H9 (cell line): Measurements from ENCODE around the gene ANAPC1. TPM values are rescaled to one million over a fixed set of nuclear protein-coding genes. Genes with fewer than 3 reads are reported as not detected.

Experiments used
- DNase-seq: peaks from one replicate; pipeline ENCODE4 v3.0.0-alpha.2; 2017
- H2AFZ ChIP-seq: one replicate; pipeline ENCODE4 v1.6.1; 2013; ENCODE audit warnings: mild to moderate bottlenecking, low read length, control low read depth, moderate library complexity
- H2AK5ac ChIP-seq: 2 replicates; pipeline ENCODE4 v1.6.1; 2013; ENCODE audit warnings: low read length, control low read depth, mixed read lengths; ENCODE audit not compliant: insufficient read length
- H2BK120ac ChIP-seq: one replicate; pipeline ENCODE4 v1.6.1; 2013; ENCODE audit warnings: low read depth, mild to moderate bottlenecking, low read length, control low read depth, inconsistent platforms; ENCODE audit not compliant: poor library complexity, severe bottlenecking
- H2BK12ac ChIP-seq: 2 replicates; pipeline ENCODE4 v1.6.1; 2013; ENCODE audit warnings: low read length, control low read depth, mixed read lengths, low read depth; ENCODE audit not compliant: insufficient read length
- H2BK15ac ChIP-seq: 2 replicates; pipeline ENCODE4 v1.6.1; 2013; ENCODE audit warnings: low read depth, low read length, control low read depth
- H2BK20ac ChIP-seq: one replicate; pipeline ENCODE4 v1.6.1; 2013; ENCODE audit warnings: low read depth, mild to moderate bottlenecking, low read length, control low read depth, inconsistent platforms; ENCODE audit not compliant: poor library complexity, severe bottlenecking
- H2BK5ac ChIP-seq: 2 replicates; pipeline ENCODE4 v1.6.1; 2013; ENCODE audit warnings: low read length, control low read depth, mixed read lengths; ENCODE audit not compliant: insufficient read length
- H3K14ac ChIP-seq: 2 replicates; pipeline ENCODE4 v1.6.1; 2013; ENCODE audit warnings: low read length, control low read depth; ENCODE audit not compliant: insufficient read depth
- H3K18ac ChIP-seq: 2 replicates; pipeline ENCODE4 v1.6.1; 2013; ENCODE audit warnings: low read depth, mild to moderate bottlenecking, mixed read lengths, low read length, control low read depth; ENCODE audit not compliant: insufficient read length
- H3K23ac ChIP-seq: 2 replicates; pipeline ENCODE4 v1.6.1; 2013; ENCODE audit warnings: low read length, control low read depth, mixed read lengths, low read depth; ENCODE audit not compliant: insufficient read length
- H3K23me2 ChIP-seq: 2 replicates; pipeline ENCODE4 v1.6.1; 2013; ENCODE audit warnings: low read depth, mild to moderate bottlenecking, mixed read lengths, low read length, control low read depth; ENCODE audit not compliant: insufficient read length, poor library complexity, severe bottlenecking
- H3K27ac ChIP-seq: 2 replicates; pipeline ENCODE4 v1.5.1; 2013; ENCODE audit warnings: low read length, control low read depth, mixed read lengths, low read depth; ENCODE audit not compliant: insufficient read length
- H3K27me3 ChIP-seq: 2 replicates; pipeline ENCODE4 v1.6.1; 2013; ENCODE audit warnings: low read length, control low read depth, inconsistent platforms; ENCODE audit not compliant: insufficient read depth
- H3K4ac ChIP-seq: 2 replicates; pipeline ENCODE4 v1.6.1; 2013; ENCODE audit warnings: low read depth, mild to moderate bottlenecking, control low read depth, inconsistent platforms, low read length, moderate library complexity
- H3K4me1 ChIP-seq: 2 replicates; pipeline ENCODE4 v1.6.1; 2013; ENCODE audit warnings: low read length, control low read depth, inconsistent platforms; ENCODE audit not compliant: insufficient read depth
- H3K4me2 ChIP-seq: 2 replicates; pipeline ENCODE4 v1.6.1; 2013; ENCODE audit warnings: low read length, control low read depth, mixed read lengths; ENCODE audit not compliant: insufficient read length, insufficient read depth
- H3K56ac ChIP-seq: 2 replicates; pipeline ENCODE4 v1.6.1; 2013; ENCODE audit warnings: low read depth, mild to moderate bottlenecking, mixed read lengths, low read length, control low read depth; ENCODE audit not compliant: insufficient read length
- H3K79me1 ChIP-seq: 2 replicates; pipeline ENCODE4 v1.6.1; 2013; ENCODE audit warnings: low read depth, mild to moderate bottlenecking, moderate library complexity, low read length, control low read depth, inconsistent platforms; ENCODE audit not compliant: insufficient read depth, poor library complexity, severe bottlenecking
- H3K79me2 ChIP-seq: 2 replicates; pipeline ENCODE4 v1.6.1; 2013; ENCODE audit warnings: low read length, control low read depth, inconsistent platforms; ENCODE audit not compliant: insufficient read depth
- H3K9ac ChIP-seq: 2 replicates; pipeline ENCODE4 v1.6.1; 2013; ENCODE audit warnings: low read length, control low read depth, mixed read lengths; ENCODE audit not compliant: insufficient read length; ENCODE audit errors: extremely low read depth
- H3K9me3 ChIP-seq: one replicate; pipeline ENCODE4 v1.6.1; 2013; ENCODE audit warnings: low read depth, low read length, inconsistent platforms; ENCODE audit not compliant: control insufficient read depth
- H3T11ph ChIP-seq: one replicate; pipeline ENCODE4 v1.6.1; 2013; ENCODE audit warnings: mild to moderate bottlenecking, low read length, control low read depth, inconsistent platforms
- H4K20me1 ChIP-seq: one replicate; pipeline ENCODE4 v1.6.1; 2013; ENCODE audit not compliant: control insufficient read depth, insufficient read length, insufficient read depth
- H4K5ac ChIP-seq: 2 replicates; pipeline ENCODE4 v1.6.1; 2013; ENCODE audit warnings: low read depth, mild to moderate bottlenecking, mixed read lengths, low read length, control low read depth; ENCODE audit not compliant: insufficient read length
- H4K8ac ChIP-seq: replicated peaks from 2 replicates; pipeline ENCODE4 v1.6.1; 2013; ENCODE audit warnings: low read length, control low read depth, mixed read lengths, low read depth; ENCODE audit not compliant: insufficient read length
- H4K91ac ChIP-seq: 2 replicates; pipeline ENCODE4 v1.6.1; 2013; ENCODE audit warnings: low read depth, mild to moderate bottlenecking, moderate library complexity, mixed read lengths, low read length, control low read depth; ENCODE audit not compliant: insufficient read length
- H3K27ac Mint-ChIP-seq, 3 experiments: 2 replicates in 2 of 3; 3 replicates in 1 of 3; pipeline ENCODE4 v1.8.0; 2020 to 2021; ENCODE audit warnings: mixed read lengths in 3 of 3, mild to moderate bottlenecking in 1 of 3, moderate library complexity in 1 of 3
- H3K27me3 Mint-ChIP-seq: 2 replicates; pipeline ENCODE4 v1.8.0; 2021; ENCODE audit warnings: low read depth, mild to moderate bottlenecking, moderate library complexity, mixed read lengths
- H3K36me3 Mint-ChIP-seq, 3 experiments: 2 replicates in 2 of 3; 3 replicates in 1 of 3; pipeline ENCODE4 v1.8.0; 2020 to 2021; ENCODE audit warnings: low read depth in 3 of 3, mixed read lengths in 3 of 3; ENCODE audit not compliant: insufficient read depth in 1 of 3
- H3K4me1 Mint-ChIP-seq, 2 experiments: 2 replicates each; pipeline ENCODE4 v1.8.0; 2020; ENCODE audit warnings: mixed read lengths in 2 of 2
- H3K4me3 Mint-ChIP-seq, 2 experiments: 2 replicates in 1 of 2; 3 replicates in 1 of 2; pipeline ENCODE4 v1.8.0; 2020 to 2021; ENCODE audit warnings: mild to moderate bottlenecking in 2 of 2, mixed read lengths in 2 of 2, moderate library complexity in 1 of 2
- H3K9me3 Mint-ChIP-seq, 2 experiments: 2 replicates in 1 of 2; 3 replicates in 1 of 2; pipeline ENCODE4 v1.8.0; 2020; ENCODE audit warnings: mild to moderate bottlenecking in 2 of 2, mixed read lengths in 2 of 2, moderate library complexity in 1 of 2
- CTCF ChIP-seq: fragments of 200-600 bp; sonication (generic); conservative IDR thresholded peaks from 3 replicates; pipeline ENCODE4 v1.8.0; 2021; ENCODE audit warnings: antibody characterized with exemption, mild to moderate bottlenecking
- WGBS: extraction: QIAGEN DNeasy Blood & Tissue Kit; methylation state at CpG from one replicate; pipeline ENCODE4 v1.1.7; 2013; ENCODE audit warnings: missing lambda C conversion rate, low lambda C conversion rate, mixed read lengths; ENCODE audit not compliant: insufficient read length; ENCODE audit errors: extremely low coverage; 5-methylcytosine and 5-hydroxymethylcytosine counted together
- total RNA-seq: library from RNA; stranded (reverse); gene quantifications from 2 replicates; pipeline ENCODE4 v1.2.1, GENCODE V29; 2021

ANAPC1 gene
- total RNA-seq, 1 experiment from 2014 or later: 79.1 TPM

DNA sequence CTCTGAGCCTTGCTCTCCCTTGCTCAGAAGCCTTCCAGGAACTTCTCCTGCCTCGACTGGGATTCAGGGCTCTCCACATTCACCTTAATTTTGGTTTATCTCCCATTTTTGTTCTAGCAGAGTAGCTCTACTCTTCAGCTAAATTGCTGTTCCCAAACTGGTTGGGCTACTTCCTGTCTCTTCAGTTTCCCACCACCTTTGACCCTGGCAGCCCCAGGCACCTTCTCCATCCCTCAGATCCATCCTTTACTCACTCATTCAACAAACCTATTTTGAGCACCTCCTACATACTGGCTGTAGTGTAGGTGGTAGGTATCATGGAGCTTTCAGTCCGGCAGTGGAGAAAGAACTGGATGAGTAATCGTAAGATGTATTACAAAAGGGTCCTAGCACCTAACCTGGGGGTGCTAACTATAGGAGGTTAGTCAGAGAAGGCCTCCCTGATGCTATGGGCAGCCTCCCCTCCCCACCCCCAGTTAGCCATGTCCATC, 40.7 kb upstream of the ANAPC1 start:
- no peak overlapping the region for H4K91ac ChIP-seq
- no CpG with 5 or more reads among the region's 3 CpGs for WGBS
- peaks cover 0 to 4% (median 3%) of the 10 kb centered on the region in 3 experiments; a peak in 3 of 7 replicates for H3K36me3 Mint-ChIP-seq
- H3T11ph ChIP-seq: no peak overlapping the region
- H3K9me3 ChIP-seq: no peaks in the 10 kb centered on the region
- peaks cover 4 to 7% of the 10 kb centered on the region in 2 experiments for H3K4me1 Mint-ChIP-seq
- H3K4ac ChIP-seq: no peak overlapping the region
- TF ChIP-seq CTCF: no peak
- H3K27me3 Mint-ChIP-seq: no peaks in the 10 kb centered on the region
- no peak overlapping the region for H3K14ac ChIP-seq
- H3K9me3 Mint-ChIP-seq: no peaks in the 10 kb centered on the region
- H3K56ac ChIP-seq: no peak overlapping the region
- no peaks in the 10 kb centered on the region; the same call in 1 of the 2 replicates for H3K4me1 ChIP-seq
- H3K27ac ChIP-seq: no peak overlapping the region
- no peak overlapping the region for H2BK5ac ChIP-seq
- no peak overlapping the region for H2BK20ac ChIP-seq
- no peak overlapping the region for H3K18ac ChIP-seq
- no peak overlapping the region for H4K5ac ChIP-seq
- H4K8ac ChIP-seq: no peak overlapping the region
- H2BK15ac ChIP-seq: no peak overlapping the region
- H2BK120ac ChIP-seq: no peak overlapping the region
- no peak overlapping the region for H2AK5ac ChIP-seq
- no peaks in the 10 kb centered on the region for H3K23me2 ChIP-seq
- H2BK12ac ChIP-seq: no peak overlapping the region
- no peaks in the 10 kb centered on the region for H3K79me2 ChIP-seq
- H3K79me1 ChIP-seq: no peaks in the 10 kb centered on the region
- no peak overlapping the region for H3K4me2 ChIP-seq
- H3K9ac ChIP-seq: no peak overlapping the region
- H2AFZ ChIP-seq: no peak overlapping the region
- H3K23ac ChIP-seq: no peak overlapping the region
- H4K20me1 ChIP-seq: no peaks in the 10 kb centered on the region
- no peak for DNase-seq
- no peaks in the 10 kb centered on the region for H3K27me3 ChIP-seq
- H3K4me3 Mint-ChIP-seq: no peak overlapping the region
- no peak overlapping the region for H3K27ac Mint-ChIP-seq
